GM23338 (cell line): ENCODE data around the gene CYP46A1. TPM values are rescaled to one million over a fixed set of nuclear protein-coding genes. Genes with fewer than 3 reads are reported as not detected.

Experiments
- ATAC-seq: fragments of 200-7000 bp; cut with Tn5 transposase; 3 replicates; pipeline ENCODE4 v1.9.1; 2020
- DNase-seq: peaks from one replicate; pipeline ENCODE4 v3.0.0-alpha.2; 2015; ENCODE audit warnings: low spot score
- H2AFZ ChIP-seq: fragments of 200-600 bp; sonication (generic); 2 replicates; pipeline ENCODE4 v1.8.0; 2016; ENCODE audit warnings: antibody characterized with exemption, mild to moderate bottlenecking, moderate library complexity
- H3F3A ChIP-seq: fragments of 200-600 bp; sonication (generic); replicated peaks from 2 replicates; pipeline ENCODE4 v1.8.0; 2017; ENCODE audit warnings: antibody characterized with exemption, mixed run types, low read depth
- H3K27ac ChIP-seq: fragments of 200-600 bp; sonication (generic); 2 replicates; pipeline ENCODE4 v1.6.1; 2016; ENCODE audit warnings: low read depth
- H3K27me3 ChIP-seq: fragments of 200-600 bp; sonication (generic); 2 replicates; pipeline ENCODE4 v1.8.0; 2016; ENCODE audit warnings: mild to moderate bottlenecking, mixed run types, moderate library complexity; ENCODE audit not compliant: insufficient read depth
- H3K36me3 ChIP-seq: fragments of 200-600 bp; sonication (generic); 2 replicates; pipeline ENCODE4 v1.8.0; 2016; ENCODE audit warnings: mild to moderate bottlenecking; ENCODE audit not compliant: insufficient read depth
- H3K4me1 ChIP-seq: fragments of 200-600 bp; sonication (generic); 2 replicates; pipeline ENCODE4 v1.8.0; 2016; ENCODE audit warnings: mild to moderate bottlenecking, moderate library complexity; ENCODE audit not compliant: insufficient read depth
- H3K4me2 ChIP-seq: fragments of 200-600 bp; sonication (generic); 2 replicates; pipeline ENCODE4 v1.7.1; 2017; ENCODE audit warnings: mixed run types
- H3K4me3 ChIP-seq: fragments of 200-600 bp; sonication (generic); 2 replicates; pipeline ENCODE4 v1.6.1; 2016; ENCODE audit warnings: mixed run types
- H3K79me2 ChIP-seq: fragments of 200-600 bp; sonication (generic); replicated peaks from 2 replicates; pipeline ENCODE4 v1.8.0; 2017; ENCODE audit warnings: mild to moderate bottlenecking; ENCODE audit not compliant: insufficient read depth
- H3K9me2 ChIP-seq: fragments of 200-600 bp; sonication (generic); 2 replicates; pipeline ENCODE4 v1.8.0; 2017; ENCODE audit not compliant: insufficient read depth
- H4K20me1 ChIP-seq: fragments of 200-600 bp; sonication (generic); replicated peaks from 2 replicates; pipeline ENCODE4 v1.8.0; 2017; ENCODE audit warnings: mild to moderate bottlenecking; ENCODE audit not compliant: insufficient read depth
- H3K27ac Mint-ChIP-seq: 2 replicates; pipeline ENCODE4 v1.8.0; 2020; ENCODE audit warnings: inconsistent platforms, mild to moderate bottlenecking, moderate library complexity, mixed read lengths
- H3K27me3 Mint-ChIP-seq: 3 replicates; pipeline ENCODE4 v1.8.0; 2022; ENCODE audit warnings: low read depth, mild to moderate bottlenecking, moderate library complexity, mixed read lengths, inconsistent platforms; ENCODE audit not compliant: insufficient read depth, poor library complexity
- H3K36me3 Mint-ChIP-seq: 3 replicates; pipeline ENCODE4 v1.8.0; 2021; ENCODE audit warnings: low read depth, mild to moderate bottlenecking, inconsistent platforms, moderate library complexity, mixed read lengths
- H3K4me1 Mint-ChIP-seq: 3 replicates; pipeline ENCODE4 v1.8.0; 2020; ENCODE audit warnings: mild to moderate bottlenecking, inconsistent platforms, mixed read lengths
- H3K4me3 Mint-ChIP-seq: 3 replicates; pipeline ENCODE4 v1.8.0; 2021; ENCODE audit warnings: moderate library complexity, mild to moderate bottlenecking, inconsistent platforms, mixed read lengths
- H3K9me3 Mint-ChIP-seq: 3 replicates; pipeline ENCODE4 v1.8.0; 2020; ENCODE audit warnings: moderate library complexity, mild to moderate bottlenecking, inconsistent platforms, mixed read lengths
- CREB1 ChIP-seq: fragments of 250-450 bp; sonication (Bioruptor Pico); IDR thresholded peaks from 2 replicates; pipeline ENCODE4 v1.5.0; 2020; ENCODE audit warnings: low read depth, mild to moderate bottlenecking, moderate library complexity
- CTCF ChIP-seq, 2 experiments: fragments of 200-600 bp in 1 of 2; sonication (generic) in 1 of 2; conservative IDR thresholded peaks; 2 replicates each; pipeline versions ENCODE4 v1.5.1 to v1.6.1; 2016 to 2017; ENCODE audit warnings: antibody characterized with exemption in 2 of 2, low read depth in 2 of 2, mild to moderate bottlenecking in 2 of 2, moderate library complexity in 1 of 2
- ETS1 ChIP-seq: IDR thresholded peaks from 2 replicates; pipeline ENCODE4 v1.6.1; 2016; ENCODE audit warnings: antibody characterized with exemption
- EZH2 ChIP-seq: fragments of 200-600 bp; sonication (generic); IDR thresholded peaks from one replicate; pipeline ENCODE4 v1.8.0; 2017; ENCODE audit warnings: antibody characterized with exemption, mild to moderate bottlenecking, low read depth; ENCODE audit not compliant: unreplicated experiment
- EZH2phosphoT487 ChIP-seq: fragments of 200-600 bp; sonication (generic); IDR thresholded peaks from one replicate; pipeline ENCODE4 v1.8.1; 2018; ENCODE audit warnings: antibody characterized with exemption; ENCODE audit not compliant: unreplicated experiment
- JUNB ChIP-seq: IDR thresholded peaks from one replicate; pipeline ENCODE4 v1.6.1; 2016; ENCODE audit warnings: antibody characterized with exemption; ENCODE audit not compliant: unreplicated experiment
- NANOG ChIP-seq: IDR thresholded peaks from 2 replicates; pipeline ENCODE4 v1.6.1; 2016; ENCODE audit warnings: antibody characterized with exemption, borderline replicate concordance
- POLR2AphosphoS5 ChIP-seq: IDR thresholded peaks from 2 replicates; pipeline ENCODE4 v1.6.1; 2016; ENCODE audit warnings: antibody characterized with exemption, low read depth
- REST ChIP-seq: IDR thresholded peaks from one replicate; pipeline ENCODE4 v1.6.1; 2018; ENCODE audit warnings: antibody characterized with exemption; ENCODE audit not compliant: unreplicated experiment
- STAT1 ChIP-seq: IDR thresholded peaks from one replicate; pipeline ENCODE4 v1.6.1; 2016; ENCODE audit warnings: antibody characterized with exemption; ENCODE audit not compliant: unreplicated experiment
- ZNF114 ChIP-seq: fragments of 250-450 bp; sonication (Bioruptor Pico); IDR thresholded peaks from 2 replicates; pipeline ENCODE4 v1.5.0; 2020; ENCODE audit warnings: mild to moderate bottlenecking, moderate library complexity
- ZNF331 ChIP-seq: fragments of 250-450 bp; sonication (Bioruptor Pico); IDR thresholded peaks from 2 replicates; pipeline ENCODE4 v1.5.0; 2020; ENCODE audit warnings: low read depth, mild to moderate bottlenecking, moderate library complexity
- ZNF462 ChIP-seq: fragments of 250-450 bp; sonication (Bioruptor Pico); IDR thresholded peaks from 2 replicates; pipeline ENCODE4 v1.5.0; 2020; ENCODE audit warnings: mild to moderate bottlenecking, moderate library complexity
- polyA plus RNA-seq: library from polyadenylated mRNA; unstranded; fragments of >200 nt; fragmentation: Nextera tagmentation; extraction: Ambion mirVana; gene quantifications from 2 replicates; pipeline ENCODE4 v1.2.1, GENCODE V29; 2016
- total RNA-seq: library from RNA; depleted of rRNA; stranded (reverse); fragments of >200 nt; shearing (Covaris generic); gene quantifications from 2 replicates; pipeline ENCODE4 v1.2.3, GENCODE V29; 2014

CYP46A1 gene
- total and polyA plus RNA-seq, 2 experiments from 2014 or later: 0.59 to 0.66 TPM

- no peaks in the 10 kb centered on the region for H3K79me2 ChIP-seq
- no peak overlapping the region for H3K27ac ChIP-seq
- H3K9me3 Mint-ChIP-seq: peaks cover 20% of the 10 kb centered on the region
- no peak overlapping the region for H2AFZ ChIP-seq
- no peak overlapping the region for H3K4me2 ChIP-seq
- no peak for TF ChIP-seq STAT1
- no peak for TF ChIP-seq CTCF (conservative IDR thresholded peaks at IDR 0.05; ENCODE audit: low read depth in 2 of 2)
- no peak for TF ChIP-seq EZH2phosphoT487
- no peak for TF ChIP-seq CREB1 (CRISPR knock-in tag)
- no peak for TF ChIP-seq ZNF331 (CRISPR knock-in tag)
- TF ChIP-seq ZNF114 (CRISPR knock-in tag): no peak
- no peak for TF ChIP-seq POLR2AphosphoS5
- TF ChIP-seq JUNB: no peak
- no peak for TF ChIP-seq EZH2
- no peak for TF ChIP-seq ETS1
- no peak for TF ChIP-seq ZNF462 (CRISPR knock-in tag)
- TF ChIP-seq NANOG: no peak
- no peak for TF ChIP-seq REST
- no peak for ATAC-seq
- H3K27ac Mint-ChIP-seq: no peak overlapping the region
- DNase-seq: no peak
- no peak overlapping the region for H3K4me3 ChIP-seq
- H3K4me3 Mint-ChIP-seq: no peak overlapping the region
- H3K27me3 Mint-ChIP-seq: peaks cover 6% of the 10 kb centered on the region
- no peaks in the 10 kb centered on the region for H3F3A ChIP-seq
- no peaks in the 10 kb centered on the region for H4K20me1 ChIP-seq
- no peaks in the 10 kb centered on the region for H3K9me2 ChIP-seq
- H3K36me3 Mint-ChIP-seq: peaks cover 16% of the 10 kb centered on the region
- H3K27me3 ChIP-seq: no peaks in the 10 kb centered on the region
- H3K4me1 Mint-ChIP-seq: no peaks in the 10 kb centered on the region
- H3K4me1 ChIP-seq: no peaks in the 10 kb centered on the region
- H3K36me3 ChIP-seq: no peaks in the 10 kb centered on the region
Measured at GRCh38 chr14:99703381-99703780, 19.3 kb downstream of the CYP46A1 start.
